ENCODE data around the gene LONRF2. TPM values are rescaled to one million over a fixed set of nuclear protein-coding genes. Genes with fewer than 3 reads are reported as not detected.

LONRF2 gene
- total RNA-seq, 4 donors from 2014 or later: 10.5 to 13.1 (median 12.1) TPM

DNA sequence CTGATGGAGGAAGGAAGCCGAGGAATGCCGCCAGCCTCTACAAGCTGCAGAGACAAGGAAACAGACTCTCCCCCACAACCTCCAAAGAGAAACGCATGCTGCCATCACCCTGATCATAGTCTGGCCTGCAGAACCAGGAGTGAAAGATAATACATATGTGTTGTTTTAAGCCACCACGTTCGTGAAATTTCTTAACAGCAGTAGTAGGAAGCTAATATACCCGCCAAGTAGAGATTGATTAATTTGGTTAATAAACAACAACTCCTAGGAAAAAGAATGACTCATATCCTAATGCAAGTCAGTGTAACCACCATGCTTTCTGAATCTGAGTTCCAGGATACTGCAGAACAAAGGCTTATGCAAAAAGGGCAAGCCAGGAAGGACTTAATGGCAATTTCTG lies 36.6 kb downstream of the LONRF2 start:
- no peaks in the 10 kb centered on the region for H3K27me3 ChIP-seq
- DNase-seq (ENCODE audit: low spot score in 2 of 2): no peak
- 68 to 71% methylated on average over 6 of the region's 6 CpGs for WGBS, 2 donors
- H3K27ac ChIP-seq: no peak overlapping the region
- H3K36me3 ChIP-seq: peaks cover 0 to 16% (median 0%) of the 10 kb centered on the region in 3 donors
- no peaks in the 10 kb centered on the region for H3K9me3 ChIP-seq
- TF ChIP-seq, protein P1, sequence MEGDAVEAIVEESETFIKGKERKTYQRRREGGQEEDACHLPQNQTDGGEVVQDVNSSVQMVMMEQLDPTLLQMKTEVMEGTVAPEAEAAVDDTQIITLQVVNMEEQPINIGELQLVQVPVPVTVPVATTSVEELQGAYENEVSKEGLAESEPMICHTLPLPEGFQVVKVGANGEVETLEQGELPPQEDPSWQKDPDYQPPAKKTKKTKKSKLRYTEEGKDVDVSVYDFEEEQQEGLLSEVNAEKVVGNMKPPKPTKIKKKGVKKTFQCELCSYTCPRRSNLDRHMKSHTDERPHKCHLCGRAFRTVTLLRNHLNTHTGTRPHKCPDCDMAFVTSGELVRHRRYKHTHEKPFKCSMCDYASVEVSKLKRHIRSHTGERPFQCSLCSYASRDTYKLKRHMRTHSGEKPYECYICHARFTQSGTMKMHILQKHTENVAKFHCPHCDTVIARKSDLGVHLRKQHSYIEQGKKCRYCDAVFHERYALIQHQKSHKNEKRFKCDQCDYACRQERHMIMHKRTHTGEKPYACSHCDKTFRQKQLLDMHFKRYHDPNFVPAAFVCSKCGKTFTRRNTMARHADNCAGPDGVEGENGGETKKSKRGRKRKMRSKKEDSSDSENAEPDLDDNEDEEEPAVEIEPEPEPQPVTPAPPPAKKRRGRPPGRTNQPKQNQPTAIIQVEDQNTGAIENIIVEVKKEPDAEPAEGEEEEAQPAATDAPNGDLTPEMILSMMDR (IDR thresholded peaks at IDR 0.05): no peak
- TF ChIP-seq POLR2A (IDR thresholded peaks at IDR 0.05) (no peak), EP300 (IDR thresholded peaks at IDR 0.05) (no peak)
- no peak overlapping the region for H3K4me3 ChIP-seq
- peaks cover 0 to 12% (median 3%) of the 10 kb centered on the region in 4 donors for H3K4me1 ChIP-seq

GRCh38 chr2:100285011-100285410 lies 37.3 kb downstream of the LONRF2 start:
- Histone ChIP-seq H3K9me3 (no peaks in the 10 kb centered on the region), H3K27ac (no peak overlapping the region), H3K4me1 (peaks cover 0 to 12% (median 3%) of the 10 kb centered on the region in 4 donors), H3K36me3 (peaks cover 0 to 14% (median 0%) of the 10 kb centered on the region in 3 donors), H3K27me3 (no peaks in the 10 kb centered on the region), H3K4me3 (no peak overlapping the region)
- TF ChIP-seq POLR2A (IDR thresholded peaks at IDR 0.05) (no peak), EP300 (IDR thresholded peaks at IDR 0.05) (no peak)
- TF ChIP-seq, protein P1 (IDR thresholded peaks at IDR 0.05): no peak
- 33 to 71% methylated on average over 3 of the region's 3 CpGs for WGBS, 2 donors
- DNase-seq (ENCODE audit: low spot score in 2 of 2): no peak

GRCh38 chr2:100283724-100284501 lies 38.4 kb downstream of the LONRF2 start:
- TF ChIP-seq POLR2A (IDR thresholded peaks at IDR 0.05): no peak
- TF ChIP-seq EP300 (IDR thresholded peaks at IDR 0.05): no peak
- TF ChIP-seq, protein P1 (IDR thresholded peaks at IDR 0.05): no peak
- 54 to 61% methylated on average over 20 of the region's 20 CpGs for WGBS, 2 donors
- H3K4me3 ChIP-seq: no peak overlapping the region
- no peaks in the 10 kb centered on the region for H3K9me3 ChIP-seq
- no peaks in the 10 kb centered on the region for H3K27me3 ChIP-seq
- peaks cover 0 to 9% (median 0%) of the 10 kb centered on the region in 3 donors for H3K36me3 ChIP-seq
- H3K27ac ChIP-seq: no peak overlapping the region
- no peak for DNase-seq (ENCODE audit: low spot score in 2 of 2)
- peaks cover 0 to 12% (median 3%) of the 10 kb centered on the region in 4 donors for H3K4me1 ChIP-seq

- Histone ChIP-seq H3K36me3 (peaks cover 0 to 8% (median 0%) of the 10 kb centered on the region in 3 donors), H3K4me1 (peaks cover 0 to 12% (median 3%) of the 10 kb centered on the region in 4 donors), H3K4me3 (peak overlapping the region in 1 of 4 donors; percentile 10), H3K27me3 (no peaks in the 10 kb centered on the region), H3K9me3 (no peaks in the 10 kb centered on the region), H3K27ac (peak overlapping the region in 3 of 4 donors; percentile 19 to 69 (median 24))
- TF ChIP-seq POLR2A (IDR thresholded peaks at IDR 0.05) (no peak), EP300 (IDR thresholded peaks at IDR 0.05) (peak in 1 of 2 donors; percentile 25)
- TF ChIP-seq, protein P1 (IDR thresholded peaks at IDR 0.05): no peak
- 31 to 32% methylated on average over 16 of the region's 16 CpGs for WGBS, 2 donors
- DNase-seq (ENCODE audit: low spot score in 2 of 2): no peak
These were observed 40.5 kb downstream of the LONRF2 start for GRCh38 chr2:100281521-100282438.

Data from tibial nerve (tissue), 4 donors.